ENCODE data around the gene PSMG3.

PSMG3 gene

GRCh38 chr7:1557006-1557405 lies 12.8 kb downstream of the PSMG3 start:
- no peak overlapping the region for H3K27ac ChIP-seq (ENCODE audit: low read depth, low read length, severe bottlenecking)
- H3K36me3 ChIP-seq (ENCODE audit: control insufficient read depth, insufficient read depth, low read length): no peaks in the 10 kb centered on the region
- H3K4me1 ChIP-seq (ENCODE audit: control insufficient read depth, insufficient read depth, low read length, poor library complexity, severe bottlenecking): peaks cover 21% of the 10 kb centered on the region
- H3K9me3 ChIP-seq (ENCODE audit: control insufficient read depth, low read length): no peaks in the 10 kb centered on the region
- no peak overlapping the region for H3K4me3 ChIP-seq (ENCODE audit: extremely low read depth, insufficient read depth, low read length, poor library complexity, severe bottlenecking)
- WGBS, 2 experiments (ENCODE audit: insufficient coverage in 2 of 2): 100% methylated on average over 4 to 7 of the region's 7 CpGs

GRCh38 chr7:1555813-1556543 lies 13.9 kb downstream of the PSMG3 start, which contains the start of gene TMEM184A:
Gene TMEM184A (minus strand): TSS chr7:1556205. CDS start chr7:1555484, 721 bp downstream.
- 69 to 73% methylated on average over 21 to 22 of the region's 23 CpGs for WGBS, 2 experiments (ENCODE audit: insufficient coverage in 2 of 2)
- Histone ChIP-seq H3K9me3 (ENCODE audit: control insufficient read depth, low read length) (no peaks in the 10 kb centered on the region), H3K4me3 (ENCODE audit: extremely low read depth, insufficient read depth, low read length, poor library complexity, severe bottlenecking) (peak within 1 kb of the TSS; percentile 11), H3K36me3 (ENCODE audit: control insufficient read depth, insufficient read depth, low read length) (no peaks in the 10 kb centered on the region), H3K27ac (ENCODE audit: low read depth, low read length, severe bottlenecking) (no peak within 1 kb of the TSS), H3K4me1 (ENCODE audit: control insufficient read depth, insufficient read depth, low read length, poor library complexity, severe bottlenecking) (peaks cover 21% of the 10 kb centered on the region)

DNA sequence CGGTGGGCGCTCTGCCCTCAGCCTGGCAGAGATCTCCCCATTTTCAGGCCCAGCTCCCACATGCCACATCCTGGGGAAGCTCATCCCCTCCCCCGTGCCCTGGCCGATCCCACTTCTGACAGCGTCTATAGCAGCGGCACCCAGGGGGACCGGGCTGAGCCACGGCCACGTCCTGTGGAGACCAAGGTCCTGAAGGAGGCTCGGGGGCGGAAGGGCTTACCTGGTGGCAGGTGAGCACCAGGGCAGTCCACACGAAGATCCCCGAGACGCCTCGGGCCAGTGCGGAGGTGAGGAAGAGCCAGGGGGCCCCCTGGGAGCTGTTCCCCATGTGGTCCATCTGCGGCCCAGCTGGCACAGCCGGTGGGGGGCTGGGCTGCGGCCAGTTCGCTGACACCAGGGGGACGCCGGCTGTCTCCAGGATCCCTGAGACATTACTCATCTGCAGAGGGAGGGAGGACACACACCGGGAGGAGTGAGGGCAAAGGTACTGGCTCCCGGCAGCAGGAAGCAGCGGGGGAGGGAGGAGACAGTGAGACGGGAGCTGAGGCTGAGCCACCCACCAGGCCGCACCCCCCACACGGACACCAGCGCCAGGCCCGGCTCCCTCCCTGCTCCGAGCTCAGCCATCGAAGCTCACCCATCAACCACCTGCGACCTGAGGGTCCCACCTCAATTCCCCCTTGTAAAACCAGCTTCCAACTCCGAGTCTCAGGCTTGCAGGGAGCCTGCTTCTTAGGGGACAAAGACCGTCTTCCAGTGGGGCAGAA lies 14.6 kb downstream of the PSMG3 start:
- no peaks in the 10 kb centered on the region for H3K36me3 ChIP-seq (ENCODE audit: control insufficient read depth, insufficient read depth, low read length)
- H3K4me1 ChIP-seq (ENCODE audit: control insufficient read depth, insufficient read depth, low read length, poor library complexity, severe bottlenecking): peaks cover 21% of the 10 kb centered on the region
- peak overlapping the region; percentile 11 for H3K4me3 ChIP-seq (ENCODE audit: extremely low read depth, insufficient read depth, low read length, poor library complexity, severe bottlenecking)
- no peak overlapping the region for H3K27ac ChIP-seq (ENCODE audit: low read depth, low read length, severe bottlenecking)
- H3K9me3 ChIP-seq (ENCODE audit: control insufficient read depth, low read length): no peaks in the 10 kb centered on the region
- 41 to 42% methylated on average over 31 to 33 of the region's 35 CpGs for WGBS, 2 experiments (ENCODE audit: insufficient coverage in 2 of 2)

GRCh38 chr7:1554333-1555045 lies 15.3 kb downstream of the PSMG3 start:
- H3K36me3 ChIP-seq (ENCODE audit: control insufficient read depth, insufficient read depth, low read length): no peaks in the 10 kb centered on the region
- H3K9me3 ChIP-seq (ENCODE audit: control insufficient read depth, low read length): no peaks in the 10 kb centered on the region
- no peak overlapping the region for H3K27ac ChIP-seq (ENCODE audit: low read depth, low read length, severe bottlenecking)

GRCh38 chr7:1553512-1554210 lies 16.2 kb downstream of the PSMG3 start:
- peak overlapping the region; percentile 41 for H3K27ac ChIP-seq (ENCODE audit: low read depth, low read length, severe bottlenecking)
- no peaks in the 10 kb centered on the region for H3K9me3 ChIP-seq (ENCODE audit: control insufficient read depth, low read length)
- peaks cover 21% of the 10 kb centered on the region for H3K4me1 ChIP-seq (ENCODE audit: control insufficient read depth, insufficient read depth, low read length, poor library complexity, severe bottlenecking)
- H3K4me3 ChIP-seq (ENCODE audit: extremely low read depth, insufficient read depth, low read length, poor library complexity, severe bottlenecking): no peak overlapping the region
- WGBS, 2 experiments (ENCODE audit: insufficient coverage in 2 of 2): 94 to 96% methylated on average over 23 to 26 of the region's 28 CpGs
- no peaks in the 10 kb centered on the region for H3K36me3 ChIP-seq (ENCODE audit: control insufficient read depth, insufficient read depth, low read length)

More at GRCh38 chr7:1554333-1555045, 15.3 kb downstream of the PSMG3 start:
- 90 to 92% methylated on average over 17 to 20 of the region's 20 CpGs for WGBS, 2 experiments (ENCODE audit: insufficient coverage in 2 of 2)
- Histone ChIP-seq H3K4me3 (ENCODE audit: extremely low read depth, insufficient read depth, low read length, poor library complexity, severe bottlenecking) (no peak overlapping the region), H3K4me1 (ENCODE audit: control insufficient read depth, insufficient read depth, low read length, poor library complexity, severe bottlenecking) (peaks cover 21% of the 10 kb centered on the region)

DNA sequence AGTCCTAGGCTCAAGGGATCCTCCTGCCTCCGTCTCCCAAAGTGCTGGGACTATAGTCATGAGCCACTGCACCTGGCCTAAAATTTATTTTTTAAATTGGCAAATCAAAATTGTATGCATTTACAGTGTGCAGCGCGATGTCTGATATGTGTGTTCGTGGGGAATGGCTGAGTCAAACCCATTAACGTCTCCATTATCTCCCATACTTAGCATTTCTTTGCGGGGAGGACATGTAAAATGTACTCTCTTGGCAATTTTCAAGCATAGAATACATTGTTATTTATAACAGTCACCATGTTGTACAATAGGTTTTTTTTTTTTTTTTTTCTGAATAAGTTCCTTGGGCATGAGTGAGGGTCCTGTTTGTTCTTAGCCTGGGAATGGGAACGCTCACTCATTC lies 17.6 kb downstream of the PSMG3 start:
- Histone ChIP-seq H3K4me3 (ENCODE audit: extremely low read depth, insufficient read depth, low read length, poor library complexity, severe bottlenecking) (no peak overlapping the region), H3K27ac (ENCODE audit: low read depth, low read length, severe bottlenecking) (no peak overlapping the region), H3K4me1 (ENCODE audit: control insufficient read depth, insufficient read depth, low read length, poor library complexity, severe bottlenecking) (peaks cover 21% of the 10 kb centered on the region), H3K36me3 (ENCODE audit: control insufficient read depth, insufficient read depth, low read length) (no peaks in the 10 kb centered on the region), H3K9me3 (ENCODE audit: control insufficient read depth, low read length) (no peaks in the 10 kb centered on the region)
- 94 to 95% methylated on average over 4 to 5 of the region's 7 CpGs for WGBS, 2 experiments (ENCODE audit: insufficient coverage in 2 of 2)

DNA sequence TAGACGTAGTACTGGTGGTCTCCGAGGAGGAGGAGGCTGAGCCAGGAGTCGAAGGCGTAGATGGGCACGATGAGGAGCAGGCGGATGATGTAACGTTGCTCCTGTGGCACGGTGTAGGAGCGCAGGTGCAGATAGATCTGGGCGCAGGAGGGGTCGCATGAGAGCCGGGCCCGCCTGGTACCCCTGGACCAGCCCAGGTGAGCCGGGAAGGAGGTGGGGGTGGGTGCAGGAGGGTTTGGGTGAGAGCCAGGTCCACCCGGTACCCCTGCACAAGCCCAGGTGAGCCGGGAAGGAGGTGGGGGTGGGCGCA lies 19.0 kb downstream of the PSMG3 start:
- H3K27ac ChIP-seq (ENCODE audit: low read depth, low read length, severe bottlenecking): no peak overlapping the region
- no peaks in the 10 kb centered on the region for H3K9me3 ChIP-seq (ENCODE audit: control insufficient read depth, low read length)
- peaks cover 14% of the 10 kb centered on the region for H3K4me1 ChIP-seq (ENCODE audit: control insufficient read depth, insufficient read depth, low read length, poor library complexity, severe bottlenecking)
- H3K36me3 ChIP-seq (ENCODE audit: control insufficient read depth, insufficient read depth, low read length): no peaks in the 10 kb centered on the region
- H3K4me3 ChIP-seq (ENCODE audit: extremely low read depth, insufficient read depth, low read length, poor library complexity, severe bottlenecking): no peak overlapping the region
- 94 to 100% methylated on average over 8 to 14 of the region's 17 CpGs for WGBS, 2 experiments (ENCODE audit: insufficient coverage in 2 of 2)

GRCh38 chr7:1550005-1550845 lies 19.6 kb downstream of the PSMG3 start:
- Histone ChIP-seq H3K27ac (ENCODE audit: low read depth, low read length, severe bottlenecking) (no peak overlapping the region), H3K4me3 (ENCODE audit: extremely low read depth, insufficient read depth, low read length, poor library complexity, severe bottlenecking) (no peak overlapping the region), H3K36me3 (ENCODE audit: control insufficient read depth, insufficient read depth, low read length) (no peaks in the 10 kb centered on the region), H3K4me1 (ENCODE audit: control insufficient read depth, insufficient read depth, low read length, poor library complexity, severe bottlenecking) (peaks cover 11% of the 10 kb centered on the region), H3K9me3 (ENCODE audit: control insufficient read depth, low read length) (no peaks in the 10 kb centered on the region)
- WGBS, 2 experiments (ENCODE audit: insufficient coverage in 2 of 2): 92 to 93% methylated on average over 41 of the region's 42 CpGs

DNA sequence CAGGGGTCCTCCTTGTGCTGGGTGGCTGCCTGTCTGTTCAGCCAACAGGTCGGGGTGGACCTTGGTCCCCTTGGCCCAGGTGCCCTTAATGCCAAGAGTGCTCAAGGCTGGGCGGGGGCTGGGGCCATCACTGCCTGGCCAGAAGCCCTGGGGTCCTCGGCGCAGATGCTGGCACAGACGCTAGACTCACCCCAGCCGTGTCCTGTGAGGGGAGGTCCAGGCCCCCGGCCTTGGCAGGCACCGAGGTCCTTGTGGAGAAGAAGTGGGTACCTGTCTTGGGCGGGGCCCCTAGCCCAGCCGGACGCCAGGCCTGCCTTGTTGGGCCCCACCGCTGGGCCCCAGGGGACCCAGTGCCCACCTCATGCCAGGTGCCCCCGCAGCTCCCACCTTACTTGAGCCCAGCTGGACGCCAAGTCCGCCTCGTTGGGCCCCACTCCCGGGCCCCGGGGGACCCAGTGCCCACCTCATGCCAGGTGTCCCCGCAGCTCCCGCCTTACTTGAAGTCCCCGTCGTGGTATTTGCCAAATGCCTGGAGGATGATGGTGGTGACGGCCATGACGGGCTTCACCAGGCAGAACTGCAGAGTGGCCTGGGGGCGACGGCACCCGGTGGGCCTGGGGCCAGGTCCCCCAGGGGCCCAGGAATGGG lies 20.4 kb downstream of the PSMG3 start:
- WGBS, 2 experiments (ENCODE audit: insufficient coverage in 2 of 2): 95 to 97% methylated on average over 23 to 27 of the region's 27 CpGs
- no peak overlapping the region for H3K27ac ChIP-seq (ENCODE audit: low read depth, low read length, severe bottlenecking)
- H3K9me3 ChIP-seq (ENCODE audit: control insufficient read depth, low read length): no peaks in the 10 kb centered on the region
- H3K4me3 ChIP-seq (ENCODE audit: extremely low read depth, insufficient read depth, low read length, poor library complexity, severe bottlenecking): no peak overlapping the region
- H3K36me3 ChIP-seq (ENCODE audit: control insufficient read depth, insufficient read depth, low read length): no peaks in the 10 kb centered on the region
- peaks cover 4% of the 10 kb centered on the region for H3K4me1 ChIP-seq (ENCODE audit: control insufficient read depth, insufficient read depth, low read length, poor library complexity, severe bottlenecking)
